GM21619 (cell line): ENCODE results near the gene ST6GALNAC2.

Source experiments
- ATAC-seq: cut with Tn5 transposase; IDR thresholded peaks from one replicate; pipeline ENCODE4 v1.9.1; 2021; ENCODE audit not compliant: unreplicated experiment

Gene ST6GALNAC2

GRCh38 chr17:76599694-76600460, 14.2 kb upstream of the ST6GALNAC2 start:
- ATAC-seq = no peak

- no peak for ATAC-seq
Observed at GRCh38 chr17:76598004-76598439, 12.4 kb upstream of the ST6GALNAC2 start.

GRCh38 chr17:76597156-76598003, 11.7 kb upstream of the ST6GALNAC2 start:
- ATAC-seq = no peak

GRCh38 chr17:76594690-76595089, 9.0 kb upstream of the ST6GALNAC2 start:
- no peak for ATAC-seq

GRCh38 chr17:76593959-76594358, 8.3 kb upstream of the ST6GALNAC2 start:
- no peak for ATAC-seq

GRCh38 chr17:76593384-76593826, 7.7 kb upstream of the ST6GALNAC2 start:
- no peak for ATAC-seq

- no peak for ATAC-seq
Observed at GRCh38 chr17:76588182-76588581, 2.5 kb upstream of the ST6GALNAC2 start.

GRCh38 chr17:76586741-76587487, 1.3 kb upstream of the ST6GALNAC2 start:
- no peak for ATAC-seq

GRCh38 chr17:76585033-76585648, 519 bp downstream of the ST6GALNAC2 start:
- ATAC-seq = no peak

- ATAC-seq = no peak
Observed at GRCh38 chr17:76584427-76585032, 1.1 kb downstream of the ST6GALNAC2 start.

GRCh38 chr17:76582660-76583059, 3.0 kb downstream of the ST6GALNAC2 start:
- no peak for ATAC-seq

- ATAC-seq = no peak
Observed at GRCh38 chr17:76581515-76581914, 4.1 kb downstream of the ST6GALNAC2 start.

GRCh38 chr17:76579281-76579680, 6.4 kb downstream of the ST6GALNAC2 start:
- no peak for ATAC-seq

GRCh38 chr17:76578376-76578775, 7.3 kb downstream of the ST6GALNAC2 start:
- no peak for ATAC-seq

- ATAC-seq = no peak
Observed at GRCh38 chr17:76577876-76578275, 7.8 kb downstream of the ST6GALNAC2 start.

GRCh38 chr17:76576189-76576588, 9.5 kb downstream of the ST6GALNAC2 start:
- ATAC-seq = no peak

GRCh38 chr17:76575570-76575969, 10.1 kb downstream of the ST6GALNAC2 start:
- ATAC-seq = no peak

- no peak for ATAC-seq
Observed at GRCh38 chr17:76574166-76574565, 11.5 kb downstream of the ST6GALNAC2 start.

- ATAC-seq = no peak
Observed at GRCh38 chr17:76573096-76573495, 12.6 kb downstream of the ST6GALNAC2 start.

GRCh38 chr17:76572201-76572910, 13.3 kb downstream of the ST6GALNAC2 start:
- ATAC-seq = no peak
